ENCODE data around the gene SCLY. TPM values are rescaled to one million over a fixed set of nuclear protein-coding genes. Genes with fewer than 3 reads are reported as not detected.
A peak's percentile ranks its signal among the peaks of the same experiment; 100 is the strongest.
"Not testable (repeated sequence)": the region's sequence is repeated elsewhere in the genome, so short reads cannot be mapped to it uniquely, and the experiment has no call there.

SCLY gene
- 8.7 and 10.5 TPM in 2 replicates for total RNA-seq (2014; rRNA removed; shearing (Covaris generic))

GRCh38 chr2:238060542-238061314 lies at the start of gene SCLY:
Gene SCLY (plus strand): TSS chr2:238061001. CDS start chr2:238061055, 54 bp downstream.
- DNase-seq (ENCODE audit: low read depth): peak; percentile 93

- DNase-seq (ENCODE audit: low read depth): no peak
Measured at GRCh38 chr2:238013806-238014205, 47.0 kb upstream of the SCLY start.

- no peak for DNase-seq (ENCODE audit: low read depth)
Measured at GRCh38 chr2:238015705-238016104, 45.1 kb upstream of the SCLY start.

GRCh38 chr2:238016526-238016925 lies 44.3 kb upstream of the SCLY start:
- no peak for DNase-seq (ENCODE audit: low read depth)

GRCh38 chr2:238019962-238020361 lies 40.8 kb upstream of the SCLY start:
- no peak for DNase-seq (ENCODE audit: low read depth)

- no peak for DNase-seq (ENCODE audit: low read depth)
Measured at GRCh38 chr2:238020816-238021215, 40.0 kb upstream of the SCLY start.

GRCh38 chr2:238021327-238021726 lies 39.5 kb upstream of the SCLY start:
- no peak for DNase-seq (ENCODE audit: low read depth)

GRCh38 chr2:238022594-238023157 lies 38.1 kb upstream of the SCLY start:
- no peak for DNase-seq (ENCODE audit: low read depth)

- DNase-seq (ENCODE audit: low read depth): no peak
Measured at GRCh38 chr2:238023608-238024007, 37.2 kb upstream of the SCLY start.

GRCh38 chr2:238024986-238025385 lies 35.8 kb upstream of the SCLY start:
- peak; percentile 8 for DNase-seq (ENCODE audit: low read depth)

- DNase-seq (ENCODE audit: low read depth): no peak
Measured at GRCh38 chr2:238025741-238026360, 35.0 kb upstream of the SCLY start.

- no peak for DNase-seq (ENCODE audit: low read depth)
Measured at GRCh38 chr2:238027058-238027457, 33.7 kb upstream of the SCLY start.

- DNase-seq (ENCODE audit: low read depth): no peak
Measured at GRCh38 chr2:238027591-238028415, 33.0 kb upstream of the SCLY start.

GRCh38 chr2:238029853-238030252 lies 30.9 kb upstream of the SCLY start:
- DNase-seq (ENCODE audit: low read depth): no peak

- DNase-seq (ENCODE audit: low read depth): no peak
Measured at GRCh38 chr2:238030422-238031155, 30.2 kb upstream of the SCLY start.

- no peak for DNase-seq (ENCODE audit: low read depth)
Measured at GRCh38 chr2:238031751-238032150, 29.1 kb upstream of the SCLY start.

GRCh38 chr2:238032755-238033337 lies 28.0 kb upstream of the SCLY start:
- peak; percentile 10 for DNase-seq (ENCODE audit: low read depth)

GRCh38 chr2:238033991-238034390 lies 26.8 kb upstream of the SCLY start:
- DNase-seq (ENCODE audit: low read depth): not testable (repeated sequence)

GRCh38 chr2:238038203-238038602 lies 22.6 kb upstream of the SCLY start:
- DNase-seq (ENCODE audit: low read depth): no peak

- no peak for DNase-seq (ENCODE audit: low read depth)
Measured at GRCh38 chr2:238039151-238039550, 21.6 kb upstream of the SCLY start.

GRCh38 chr2:238039985-238040384 lies 20.8 kb upstream of the SCLY start:
- no peak for DNase-seq (ENCODE audit: low read depth)

All from M059J (cell line).